ENCODE data around the gene LYPD1. TPM values are rescaled to one million over a fixed set of nuclear protein-coding genes. Genes with fewer than 3 reads are reported as not detected.

The LYPD1 gene
- total RNA-seq, 1 donor from 2014 or later: 0.32 TPM

GRCh38 chr2:132638313-132639040 is 31.5 kb downstream of the LYPD1 start:
- no peak for DNase-seq (ENCODE audit: low spot score)

- no peak for DNase-seq (ENCODE audit: low spot score)
Observed at GRCh38 chr2:132636346-132636745, 33.7 kb downstream of the LYPD1 start.

- DNase-seq (ENCODE audit: low spot score): no peak
Observed at GRCh38 chr2:132633635-132634034, 36.4 kb downstream of the LYPD1 start.

- DNase-seq (ENCODE audit: low spot score): no peak
Observed at GRCh38 chr2:132632000-132632649, 37.9 kb downstream of the LYPD1 start.

GRCh38 chr2:132627536-132627935 is 42.5 kb downstream of the LYPD1 start:
- DNase-seq (ENCODE audit: low spot score): no peak

- DNase-seq (ENCODE audit: low spot score): no peak
Observed at GRCh38 chr2:132623096-132623839, 46.7 kb downstream of the LYPD1 start.

GRCh38 chr2:132621131-132621875 is 48.7 kb downstream of the LYPD1 start:
- no peak for DNase-seq (ENCODE audit: low spot score)

GRCh38 chr2:132620115-132620514 is 49.9 kb downstream of the LYPD1 start:
- DNase-seq (ENCODE audit: low spot score): no peak

GRCh38 chr2:132618734-132619133 is 51.3 kb downstream of the LYPD1 start:
- DNase-seq (ENCODE audit: low spot score): no peak

GRCh38 chr2:132617989-132618388 is 52.0 kb downstream of the LYPD1 start:
- DNase-seq (ENCODE audit: low spot score): no peak

GRCh38 chr2:132615329-132616085 is 54.5 kb downstream of the LYPD1 start:
- no peak for DNase-seq (ENCODE audit: low spot score)

- no peak for DNase-seq (ENCODE audit: low spot score)
Observed at GRCh38 chr2:132611719-132612118, 58.3 kb downstream of the LYPD1 start.

- DNase-seq (ENCODE audit: low spot score): no peak
Observed at GRCh38 chr2:132609101-132609890, 60.7 kb downstream of the LYPD1 start.

- no peak for DNase-seq (ENCODE audit: low spot score)
Observed at GRCh38 chr2:132608311-132608710, 61.7 kb downstream of the LYPD1 start.

- DNase-seq (ENCODE audit: low spot score): no peak
Observed at GRCh38 chr2:132607426-132608090, 62.4 kb downstream of the LYPD1 start.

GRCh38 chr2:132606649-132607048 is 63.4 kb downstream of the LYPD1 start:
- DNase-seq (ENCODE audit: low spot score): peak; percentile 49

GRCh38 chr2:132605236-132606180 is 64.5 kb downstream of the LYPD1 start:
- DNase-seq (ENCODE audit: low spot score): no peak

- no peak for DNase-seq (ENCODE audit: low spot score)
Observed at GRCh38 chr2:132604561-132604960, 65.4 kb downstream of the LYPD1 start.

Data from mesenteric fat pad (tissue), 1 donor.